Measurements from ENCODE around the gene HOXC12. TPM values are rescaled to one million over a fixed set of nuclear protein-coding genes. Genes with fewer than 3 reads are reported as not detected.

HOXC12 gene
- total and polyA plus RNA-seq, 2 of the 8 experiments (the other 6 are each of a cell fraction or from before 2014, with no cell fraction given) = not detected

GRCh38 chr12:53987787-53988230, 33.1 kb downstream of the HOXC12 start:
- Histone ChIP-seq H3K36me3 (ENCODE audit: control insufficient read depth in 2 of 4, insufficient read depth in 4 of 4, low read length in 3 of 4) (peaks cover 0 to 10% (median 0%) of the 10 kb centered on the region in 4 experiments; a peak in 1 of 8 replicates), H3K9ac (replicated peaks in 1 of 4; ENCODE audit: extremely low read depth in 1 of 4, low read depth in 3 of 4, low read length in 3 of 4) (no peak overlapping the region), H3K4ac (replicated peaks; ENCODE audit: insufficient read length, low read depth, low read length) (no peak overlapping the region), H4K20me1 (replicated peaks in 1 of 2; ENCODE audit: control insufficient read depth in 1 of 2, insufficient read depth in 2 of 2, low read length in 2 of 2) (peaks cover 18 to 37% of the 10 kb centered on the region in 2 experiments), H2BK120ac (replicated peaks; ENCODE audit: low read depth, low read length) (no peak overlapping the region), H2BK12ac (ENCODE audit: low read depth, low read length) (no peak overlapping the region), H2BK5ac (ENCODE audit: low read depth, low read length) (no peak overlapping the region), H3K9me3 (ENCODE audit: insufficient read depth in 2 of 2, low read depth in 1 of 2, low read length in 1 of 2) (peaks cover 0 to 9% of the 10 kb centered on the region in 2 experiments; a peak in 1 of 4 replicates), H3K27ac (ENCODE audit: low read depth, low read length) (no peak overlapping the region), H3K4me2 (ENCODE audit: insufficient read depth in 1 of 2, low read depth in 2 of 2, low read length in 2 of 2) (no peak overlapping the region), H3K79me2 (ENCODE audit: control insufficient read depth in 1 of 2, insufficient read depth in 2 of 2, low read length in 2 of 2) (no peaks in the 10 kb centered on the region), H4K8ac (ENCODE audit: extremely low read depth, insufficient read depth, low read length) (no peak overlapping the region), H3K18ac (ENCODE audit: extremely low read depth, low read length) (no peak overlapping the region), H2AFZ (ENCODE audit: low read length) (no peak overlapping the region), H3K56ac (replicated peaks; ENCODE audit: insufficient read length, low read depth, low read length) (no peak overlapping the region), H3K4me3 (ENCODE audit: extremely low read depth in 1 of 4, insufficient read depth in 2 of 4, low read depth in 3 of 4, low read length in 4 of 4) (no peak overlapping the region), H3K23me2 (ENCODE audit: low read depth, low read length) (no peaks in the 10 kb centered on the region), H4K5ac (ENCODE audit: insufficient read length, low read depth, low read length) (no peak overlapping the region), H3K23ac (ENCODE audit: insufficient read length) (no peak overlapping the region), H3K79me1 (ENCODE audit: low read depth, low read length) (no peaks in the 10 kb centered on the region), H3K27me3 (replicated peaks in 1 of 4; ENCODE audit: control insufficient read depth in 3 of 4, extremely low read depth in 1 of 4, insufficient read depth in 3 of 4, low read length in 3 of 4) (peaks cover 93 to 99% (median 97%) of the 10 kb centered on the region in 4 experiments), H2AK5ac (ENCODE audit: low read depth, low read length) (no peak overlapping the region), H2BK20ac (ENCODE audit: low read length) (no peak overlapping the region), H3K4me1 (replicated peaks in 1 of 4; ENCODE audit: control insufficient read depth in 3 of 4, insufficient read depth in 4 of 4, low read length in 3 of 4) (peaks cover 0 to 6% (median 3%) of the 10 kb centered on the region in 4 experiments; a peak in 3 of 7 replicates), H2BK15ac (ENCODE audit: low read length) (no peak overlapping the region), H3K14ac (ENCODE audit: insufficient read length) (no peak overlapping the region), H4K91ac (replicated peaks; ENCODE audit: insufficient read length, low read length) (no peak overlapping the region)
- WGBS, 2 experiments (ENCODE audit: extremely low coverage in 1 of 2, insufficient coverage in 1 of 2, insufficient read length in 1 of 2, insufficient replicate concordance in 2 of 2, low coverage in 1 of 2, low lambda C conversion rate in 2 of 2, missing lambda C conversion rate in 1 of 2) = 32% methylated on average over 4 of the region's 4 CpGs; no CpG with 5 or more reads in 1 of the 2 experiments
- DNase-seq (ENCODE audit: low read depth in 1 of 2, low spot score in 2 of 2) = no peak
- no peak for FAIRE-seq
- TF ChIP-seq HDAC6 (IDR thresholded peaks at IDR 0.05; ENCODE audit: low read depth, low read length) = no peak
- 0 out of 2 replicates have a peak, but pooled peaks have one; percentile 14 for TF ChIP-seq CBX8 (IDR thresholded peaks at IDR 0.05; ENCODE audit: borderline replicate concordance, low read depth, low read length)
- POLR2A ChIA-PET (ENCODE audit: partially characterized antibody) = interaction anchor here (1.3 to 1.4 kb wide), 2 partner anchors 15 to 16 kb away, joined by 3 to 4 read pairs; partner anchors contain the start of gene HOXC11
- CTCF ChIA-PET (ENCODE audit: partially characterized antibody) = interaction anchor here (0.7 to 5.8 kb wide), 28 partner anchors 9 to 286 kb away, joined by 3 to 91 read pairs (median 4); partner anchors contain the start of genes HOXC11, HOXC12, HOXC13 and HOXC5

Measured in H1 (cell line).